HG03097 (cell line): ENCODE measurements around the gene NUDCD3.
"Not testable (repeated sequence)": the region's sequence is repeated elsewhere in the genome, so short reads cannot be mapped to it uniquely, and the experiment has no call there.

ENCODE experiments used
- ATAC-seq: cut with Tn5 transposase; IDR thresholded peaks from one replicate; pipeline ENCODE4 v1.9.1; 2021; ENCODE audit not compliant: unreplicated experiment, low FRiP score

The NUDCD3 gene

GRCh38 chr7:44451123-44451522 is 39.3 kb downstream of the NUDCD3 start:
- no peak for ATAC-seq

- ATAC-seq, result no peak
These were observed 40.9 kb downstream of the NUDCD3 start for GRCh38 chr7:44449584-44449928.

- ATAC-seq, result no peak
These were observed 41.4 kb downstream of the NUDCD3 start for GRCh38 chr7:44448922-44449583.

GRCh38 chr7:44447874-44448425 is 42.5 kb downstream of the NUDCD3 start:
- no peak for ATAC-seq

- ATAC-seq, result no peak
These were observed 44.3 kb downstream of the NUDCD3 start for GRCh38 chr7:44445986-44446671.

GRCh38 chr7:44441079-44441478 is 49.4 kb downstream of the NUDCD3 start:
- no peak for ATAC-seq

- ATAC-seq, result no peak
These were observed 49.8 kb downstream of the NUDCD3 start for GRCh38 chr7:44440577-44441078.

GRCh38 chr7:44439926-44440325 is 50.5 kb downstream of the NUDCD3 start:
- ATAC-seq, result no peak

- ATAC-seq, result no peak
These were observed 51.6 kb downstream of the NUDCD3 start for GRCh38 chr7:44438816-44439215.

- ATAC-seq, result no peak
These were observed 56.3 kb downstream of the NUDCD3 start for GRCh38 chr7:44434201-44434600.

- no peak for ATAC-seq
These were observed 57.0 kb downstream of the NUDCD3 start for GRCh38 chr7:44433255-44434022.

GRCh38 chr7:44432381-44432977 is 58.0 kb downstream of the NUDCD3 start:
- ATAC-seq, result no peak

- peak; percentile 55 for ATAC-seq
These were observed 59.3 kb downstream of the NUDCD3 start for GRCh38 chr7:44431091-44431608.

GRCh38 chr7:44430054-44430453 is 60.4 kb downstream of the NUDCD3 start:
- no peak for ATAC-seq

- ATAC-seq, result not testable (repeated sequence)
These were observed 65.7 kb downstream of the NUDCD3 start for GRCh38 chr7:44424762-44425161.

GRCh38 chr7:44416941-44417340 is 73.5 kb downstream of the NUDCD3 start:
- ATAC-seq, result no peak

- no peak for ATAC-seq
These were observed 74.9 kb downstream of the NUDCD3 start for GRCh38 chr7:44415510-44415909.

- no peak for ATAC-seq
These were observed 75.4 kb downstream of the NUDCD3 start for GRCh38 chr7:44415047-44415446.

- no peak for ATAC-seq
These were observed 79.2 kb downstream of the NUDCD3 start for GRCh38 chr7:44411306-44411705.

- ATAC-seq, result no peak
These were observed 81.9 kb downstream of the NUDCD3 start for GRCh38 chr7:44408596-44408995.

GRCh38 chr7:44403775-44404174 is 86.7 kb downstream of the NUDCD3 start:
- no peak for ATAC-seq
